Smooth muscle cell (in vitro differentiated cells): ENCODE measurements around the gene ADK. TPM values are rescaled to one million over a fixed set of nuclear protein-coding genes. Genes with fewer than 3 reads are reported as not detected.

Experiments
- DNase-seq: peaks from one replicate; lab custom pipeline; 2025; ENCODE audit not compliant: unreplicated experiment; lab: John Stamatoyannopoulos, UW
- H2AFZ ChIP-seq: fragments of 200-600 bp; sonication (generic); 2 replicates; pipeline ENCODE4 v1.6.0; 2016; ENCODE audit warnings: antibody characterized with exemption, low read depth, mild to moderate bottlenecking
- H3F3A ChIP-seq: fragments of 200-600 bp; sonication (generic); 2 replicates; pipeline ENCODE4 v1.6.0; 2017; ENCODE audit warnings: antibody characterized with exemption, low read depth
- H3K27ac ChIP-seq: fragments of 200-600 bp; sonication (generic); 2 replicates; pipeline ENCODE4 v1.5.1; 2016; ENCODE audit warnings: low read depth, mild to moderate bottlenecking
- H3K27me3 ChIP-seq: fragments of 200-600 bp; sonication (generic); 2 replicates; pipeline ENCODE4 v1.6.1; 2016; ENCODE audit warnings: low read depth, mild to moderate bottlenecking
- H3K36me3 ChIP-seq: fragments of 200-600 bp; sonication (generic); 2 replicates; pipeline ENCODE4 v1.5.1; 2016; ENCODE audit warnings: low read depth
- H3K4me1 ChIP-seq: fragments of 200-600 bp; sonication (generic); 2 replicates; pipeline ENCODE4 v1.5.1; 2016; ENCODE audit warnings: low read depth
- H3K4me2 ChIP-seq: fragments of 200-600 bp; sonication (generic); 2 replicates; pipeline ENCODE4 v1.6.0; 2016; ENCODE audit warnings: mild to moderate bottlenecking
- H3K4me3 ChIP-seq: fragments of 200-600 bp; sonication (generic); 2 replicates; pipeline ENCODE4 v1.5.1; 2016; ENCODE audit warnings: mild to moderate bottlenecking
- H3K79me2 ChIP-seq: fragments of 200-600 bp; sonication (generic); 2 replicates; pipeline ENCODE4 v1.6.0; 2016; ENCODE audit warnings: low read depth, mild to moderate bottlenecking
- H3K9ac ChIP-seq: fragments of 200-600 bp; sonication (generic); 2 replicates; pipeline ENCODE4 v1.6.0; 2016; ENCODE audit warnings: low read depth
- H3K9me3 ChIP-seq: fragments of 200-600 bp; sonication (generic); replicated peaks from 2 replicates; pipeline ENCODE4 v1.5.1; 2016; ENCODE audit warnings: low read depth
- H4K20me1 ChIP-seq: fragments of 200-600 bp; sonication (generic); 2 replicates; pipeline ENCODE4 v1.6.0; 2016; ENCODE audit warnings: low read depth
- WGBS: methylation state at CpG from one replicate; pipeline ENCODE4 v1.1.7; 2016; ENCODE audit warnings: low lambda C conversion rate; 5-methylcytosine and 5-hydroxymethylcytosine counted together
- polyA plus RNA-seq: library from polyadenylated mRNA; unstranded; fragments of >200 nt; fragmentation: Nextera tagmentation; extraction: Ambion mirVana; gene quantifications from 2 replicates; pipeline ENCODE4 v1.2.1, GENCODE V29; 2016
- total RNA-seq: library from RNA; depleted of rRNA; stranded (reverse); fragments of >200 nt; gene quantifications from 2 replicates; pipeline ENCODE4 v1.2.3, GENCODE V29; 2014
- TF ChIP-seq, protein P1 (sequence below): fragments of 200-600 bp; sonication (generic); IDR thresholded peaks from 2 replicates; pipeline ENCODE4 v1.5.1; 2017; ENCODE audit warnings: borderline replicate concordance, mild to moderate bottlenecking, antibody characterized with exemption; ENCODE audit not compliant: insufficient read depth, poor library complexity, severe bottlenecking

The ADK gene
- total and polyA plus RNA-seq, 2 experiments from 2014 or later: 19.4 to 25.1 TPM

DNA sequence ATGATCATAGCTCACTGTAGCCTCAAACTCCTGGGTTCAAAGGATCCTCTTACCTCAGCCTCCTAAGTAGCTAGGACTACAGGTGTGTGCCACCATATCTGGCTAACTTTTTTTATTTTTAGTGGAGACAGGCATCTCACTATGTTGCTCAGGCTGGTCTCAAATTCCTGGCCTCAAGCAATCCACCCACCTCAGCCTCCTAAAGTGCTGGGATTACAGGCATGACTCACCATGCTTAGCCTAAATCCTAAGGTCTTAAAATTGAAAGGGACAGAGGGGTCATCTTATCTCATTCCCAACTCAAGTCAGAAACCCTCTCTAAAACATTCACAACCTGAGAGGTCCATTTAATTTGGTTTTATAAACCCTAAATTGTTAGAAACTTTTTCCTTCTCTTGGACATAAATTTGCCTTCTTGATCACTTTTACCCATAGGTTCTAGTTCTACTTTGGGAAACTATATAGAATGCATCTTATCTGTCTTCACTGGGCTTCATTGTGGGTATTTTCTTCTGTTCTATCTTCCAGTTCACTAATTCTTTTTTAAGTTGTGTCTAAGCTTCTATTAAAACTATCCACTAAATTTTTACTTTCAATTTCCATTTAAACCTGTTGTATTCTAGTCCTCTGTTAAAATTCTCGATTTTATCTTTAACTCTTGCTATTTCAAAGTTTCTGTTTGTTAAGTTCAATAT is 492.0 kb downstream of the ADK start:
- no peak for DNase-seq
- TF ChIP-seq, protein P1, sequence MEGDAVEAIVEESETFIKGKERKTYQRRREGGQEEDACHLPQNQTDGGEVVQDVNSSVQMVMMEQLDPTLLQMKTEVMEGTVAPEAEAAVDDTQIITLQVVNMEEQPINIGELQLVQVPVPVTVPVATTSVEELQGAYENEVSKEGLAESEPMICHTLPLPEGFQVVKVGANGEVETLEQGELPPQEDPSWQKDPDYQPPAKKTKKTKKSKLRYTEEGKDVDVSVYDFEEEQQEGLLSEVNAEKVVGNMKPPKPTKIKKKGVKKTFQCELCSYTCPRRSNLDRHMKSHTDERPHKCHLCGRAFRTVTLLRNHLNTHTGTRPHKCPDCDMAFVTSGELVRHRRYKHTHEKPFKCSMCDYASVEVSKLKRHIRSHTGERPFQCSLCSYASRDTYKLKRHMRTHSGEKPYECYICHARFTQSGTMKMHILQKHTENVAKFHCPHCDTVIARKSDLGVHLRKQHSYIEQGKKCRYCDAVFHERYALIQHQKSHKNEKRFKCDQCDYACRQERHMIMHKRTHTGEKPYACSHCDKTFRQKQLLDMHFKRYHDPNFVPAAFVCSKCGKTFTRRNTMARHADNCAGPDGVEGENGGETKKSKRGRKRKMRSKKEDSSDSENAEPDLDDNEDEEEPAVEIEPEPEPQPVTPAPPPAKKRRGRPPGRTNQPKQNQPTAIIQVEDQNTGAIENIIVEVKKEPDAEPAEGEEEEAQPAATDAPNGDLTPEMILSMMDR: no peak
- Histone ChIP-seq H3F3A (no peaks in the 10 kb centered on the region), H3K4me2 (no peak overlapping the region), H3K36me3 (no peaks in the 10 kb centered on the region), H3K27ac (no peak overlapping the region), H3K4me3 (no peak overlapping the region), H3K27me3 (no peaks in the 10 kb centered on the region), H2AFZ (no peak overlapping the region), H3K4me1 (no peaks in the 10 kb centered on the region), H3K9ac (no peak overlapping the region), H4K20me1 (no peaks in the 10 kb centered on the region), H3K9me3 (no peaks in the 10 kb centered on the region), H3K79me2 (no peaks in the 10 kb centered on the region)
- WGBS: 76% methylated on average over 1 of the region's 1 CpG

DNA sequence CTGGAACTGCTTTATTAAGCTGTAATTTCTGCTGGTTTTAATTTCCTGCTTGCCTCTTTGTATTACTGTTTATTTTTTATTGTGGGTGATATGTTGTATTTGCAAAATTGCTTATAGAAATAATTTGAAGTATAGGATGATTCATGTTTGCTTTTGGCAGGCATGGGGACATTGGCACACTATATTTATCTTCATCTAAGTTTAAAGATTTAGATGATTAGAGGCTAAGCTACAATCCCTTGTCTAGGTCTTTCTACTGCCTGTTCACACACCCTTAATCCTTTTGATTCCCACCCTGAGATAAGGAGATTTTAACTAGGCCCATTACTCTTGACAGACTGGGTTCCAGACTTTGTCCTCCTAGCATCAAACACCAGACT is 492.6 kb downstream of the ADK start:
- Histone ChIP-seq H3K27me3 (no peaks in the 10 kb centered on the region), H3K79me2 (no peaks in the 10 kb centered on the region), H4K20me1 (no peaks in the 10 kb centered on the region), H3K9me3 (no peaks in the 10 kb centered on the region), H3K36me3 (no peaks in the 10 kb centered on the region), H2AFZ (no peak overlapping the region), H3K27ac (no peak overlapping the region), H3K9ac (no peak overlapping the region), H3K4me3 (no peak overlapping the region), H3K4me1 (no peaks in the 10 kb centered on the region), H3K4me2 (no peak overlapping the region), H3F3A (no peaks in the 10 kb centered on the region)
- TF ChIP-seq, protein P1: no peak
- no peak for DNase-seq

DNA sequence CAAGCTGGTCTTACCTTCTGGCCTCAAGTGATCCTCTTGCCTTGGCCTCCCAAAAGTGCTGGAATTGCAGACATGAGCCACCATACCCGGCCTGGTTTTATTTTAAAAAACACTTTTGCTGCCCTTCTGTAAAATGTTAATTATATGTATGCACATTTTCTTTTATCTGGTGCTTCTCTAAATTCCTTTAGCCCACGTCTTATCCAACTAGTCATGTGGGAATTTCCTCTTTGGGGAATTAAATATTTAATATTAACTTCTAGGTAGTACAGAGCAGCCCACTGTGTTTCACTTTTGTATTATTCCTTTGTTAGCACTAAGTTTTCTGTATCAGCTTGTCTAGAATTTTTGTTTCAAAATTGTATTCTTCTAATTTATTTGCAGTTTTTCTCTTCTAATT is 493.7 kb downstream of the ADK start:
- Histone ChIP-seq H3K36me3 (no peaks in the 10 kb centered on the region), H2AFZ (no peak overlapping the region), H3K79me2 (no peaks in the 10 kb centered on the region), H3K4me1 (no peaks in the 10 kb centered on the region), H3K27me3 (no peaks in the 10 kb centered on the region), H3K9ac (no peak overlapping the region), H4K20me1 (no peaks in the 10 kb centered on the region), H3K4me3 (no peak overlapping the region), H3F3A (no peaks in the 10 kb centered on the region), H3K4me2 (no peak overlapping the region), H3K9me3 (no peaks in the 10 kb centered on the region), H3K27ac (no peak overlapping the region)
- WGBS: 82% methylated on average over 2 of the region's 2 CpGs
- TF ChIP-seq, protein P1: no peak
- no peak for DNase-seq

DNA sequence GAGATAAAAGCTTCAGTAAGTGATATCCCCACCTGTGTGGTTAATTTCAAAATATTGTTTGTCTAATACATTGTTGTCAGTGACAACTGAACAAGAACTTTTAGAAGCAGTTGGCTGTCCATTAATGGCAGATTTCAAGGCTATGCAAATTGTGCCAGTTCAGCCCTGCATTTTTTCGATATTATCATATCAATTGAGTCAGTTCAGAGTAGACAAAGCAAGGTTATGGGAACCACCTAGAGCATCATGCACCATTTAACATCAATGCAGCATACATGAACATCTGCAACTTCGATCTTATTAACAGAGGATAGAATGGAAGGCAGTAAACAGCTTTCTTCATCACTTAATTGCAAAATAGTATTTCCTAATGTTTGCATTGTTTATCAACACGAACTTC is 494.7 kb downstream of the ADK start:
- Histone ChIP-seq H4K20me1 (no peaks in the 10 kb centered on the region), H3K9ac (no peak overlapping the region), H3K4me2 (no peak overlapping the region), H3K27me3 (no peaks in the 10 kb centered on the region), H2AFZ (no peak overlapping the region), H3K36me3 (no peaks in the 10 kb centered on the region), H3K9me3 (no peaks in the 10 kb centered on the region), H3K79me2 (no peaks in the 10 kb centered on the region), H3F3A (no peaks in the 10 kb centered on the region), H3K4me3 (no peak overlapping the region), H3K4me1 (no peaks in the 10 kb centered on the region), H3K27ac (no peak overlapping the region)
- WGBS: 94% methylated on average over 3 of the region's 3 CpGs
- TF ChIP-seq, protein P1: no peak
- DNase-seq: no peak
